Suprapubic skin (tissue), 4 donors: ENCODE data around the gene SOX30.

Experiments
- POLR2A ChIP-seq, 2 donors: fragments of 450-650 bp; IDR thresholded peaks; one replicate each; pipeline ENCODE4 v1.6.1; 2017; ENCODE audit warnings: antibody characterized with exemption in 2 of 2, mild to moderate bottlenecking in 2 of 2, moderate library complexity in 2 of 2
- POLR2AphosphoS5 ChIP-seq, 3 donors: sonication (generic); formaldehyde crosslinking; IDR thresholded peaks; one replicate each; pipeline ENCODE4 v1.6.1; 2017; ENCODE audit warnings: antibody characterized with exemption in 3 of 3
- TF ChIP-seq, protein P1 (sequence below), 2 donors: fragments of 200-600 bp in 1 of 2; fragments of 450-650 bp in 1 of 2; sonication (generic) in 1 of 2; IDR thresholded peaks; one replicate each; pipeline ENCODE4 v1.5.1; 2016 to 2019; ENCODE audit warnings: antibody characterized with exemption in 2 of 2, mild to moderate bottlenecking in 1 of 2, moderate library complexity in 1 of 2

GRCh38 chr5:157649101-157649500, 3.1 kb downstream of the SOX30 start:
- TF ChIP-seq POLR2A (IDR thresholded peaks at IDR 0.05) (no peak), POLR2AphosphoS5 (IDR thresholded peaks at IDR 0.05) (no peak)
- TF ChIP-seq, protein P1, sequence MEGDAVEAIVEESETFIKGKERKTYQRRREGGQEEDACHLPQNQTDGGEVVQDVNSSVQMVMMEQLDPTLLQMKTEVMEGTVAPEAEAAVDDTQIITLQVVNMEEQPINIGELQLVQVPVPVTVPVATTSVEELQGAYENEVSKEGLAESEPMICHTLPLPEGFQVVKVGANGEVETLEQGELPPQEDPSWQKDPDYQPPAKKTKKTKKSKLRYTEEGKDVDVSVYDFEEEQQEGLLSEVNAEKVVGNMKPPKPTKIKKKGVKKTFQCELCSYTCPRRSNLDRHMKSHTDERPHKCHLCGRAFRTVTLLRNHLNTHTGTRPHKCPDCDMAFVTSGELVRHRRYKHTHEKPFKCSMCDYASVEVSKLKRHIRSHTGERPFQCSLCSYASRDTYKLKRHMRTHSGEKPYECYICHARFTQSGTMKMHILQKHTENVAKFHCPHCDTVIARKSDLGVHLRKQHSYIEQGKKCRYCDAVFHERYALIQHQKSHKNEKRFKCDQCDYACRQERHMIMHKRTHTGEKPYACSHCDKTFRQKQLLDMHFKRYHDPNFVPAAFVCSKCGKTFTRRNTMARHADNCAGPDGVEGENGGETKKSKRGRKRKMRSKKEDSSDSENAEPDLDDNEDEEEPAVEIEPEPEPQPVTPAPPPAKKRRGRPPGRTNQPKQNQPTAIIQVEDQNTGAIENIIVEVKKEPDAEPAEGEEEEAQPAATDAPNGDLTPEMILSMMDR (IDR thresholded peaks at IDR 0.05), result no peak
